ENCODE results near the gene TBC1D14. TPM values are rescaled to one million over a fixed set of nuclear protein-coding genes. Genes with fewer than 3 reads are reported as not detected.
A peak's percentile ranks its signal among the peaks of the same experiment; 100 is the strongest.

Gene TBC1D14
- total RNA-seq, 1 experiment from 2014 or later, result 54.0 TPM

DNA sequence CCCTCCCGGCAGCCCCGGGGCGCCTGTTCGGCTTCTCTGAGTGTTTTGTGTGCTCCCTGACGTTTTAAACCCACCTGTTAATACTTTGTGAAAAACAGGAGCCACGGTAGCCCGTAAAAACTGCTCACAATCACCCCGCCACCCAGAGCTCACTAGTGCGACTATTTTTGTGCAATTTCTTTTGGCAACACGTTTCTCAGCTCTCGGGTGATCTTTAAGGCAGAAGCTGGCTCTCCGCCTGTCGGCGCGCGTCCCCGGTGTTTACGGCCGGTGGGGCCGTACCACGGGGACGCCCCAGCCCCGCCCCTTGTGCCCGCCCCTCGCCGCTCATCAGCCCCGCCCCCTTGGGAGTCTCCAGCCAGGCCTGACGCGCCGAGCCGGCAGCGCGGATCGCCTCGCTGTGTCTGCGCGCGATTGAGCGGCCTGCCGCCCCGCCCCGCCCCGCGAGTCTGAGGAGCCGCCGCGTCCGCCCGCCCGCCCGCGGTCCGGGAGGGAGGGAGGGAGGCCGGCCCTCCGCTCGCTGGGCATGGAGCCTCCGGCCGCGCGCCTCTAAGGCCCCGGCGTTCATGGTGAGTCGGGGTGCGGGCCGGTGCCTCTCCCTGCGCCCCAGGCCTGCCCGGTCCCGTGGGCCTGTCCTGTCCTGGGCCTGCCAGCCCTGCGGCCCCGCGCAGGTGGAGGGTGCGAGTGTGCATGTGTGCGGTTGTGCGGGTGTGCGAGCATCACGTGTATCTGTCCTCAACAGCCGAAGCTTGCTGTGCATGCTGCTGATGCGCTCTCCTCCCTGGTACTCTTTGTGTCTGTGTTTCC lies 77.4 kb downstream of the TBC1D14 start:
- BruUV-seq (replicated peaks), result no TSS peak
- intact Hi-C loops (cut with micrococcal nuclease; ENCODE audit: unreplicated experiment), result loop anchor here (1.0 to 10.0 kb wide), 5 partner anchors 13 to 282 kb away; partner anchors contain the start of genes GRPEL1 and MRFAP1L1
- H3K4me3 ChIP-seq (ENCODE audit: low read depth, low read length), result peak overlapping the region; percentile 91
- peaks cover 30% of the 10 kb centered on the region for H3K4me1 Mint-ChIP-seq (ENCODE audit: low read depth, unreplicated experiment)
- peak overlapping the region; percentile 79 for H3K27ac Mint-ChIP-seq (ENCODE audit: unreplicated experiment)
- ChIA-PET CTCF (interaction anchor here (0.9 to 1.6 kb wide), 5 partner anchors 13 to 70 kb away, joined by 4 to 6 read pairs (median 4); partner anchors contain the start of gene TADA2B), POLR2A (interaction anchor here (1.0 to 1.2 kb wide), 4 partner anchors 29 to 80 kb away, joined by 3 read pairs; partner anchors contain the start of gene TBC1D14)
- no peaks in the 10 kb centered on the region for H3K27me3 Mint-ChIP-seq (ENCODE audit: insufficient read depth, unreplicated experiment)
- TF ChIP-seq, protein P1, sequence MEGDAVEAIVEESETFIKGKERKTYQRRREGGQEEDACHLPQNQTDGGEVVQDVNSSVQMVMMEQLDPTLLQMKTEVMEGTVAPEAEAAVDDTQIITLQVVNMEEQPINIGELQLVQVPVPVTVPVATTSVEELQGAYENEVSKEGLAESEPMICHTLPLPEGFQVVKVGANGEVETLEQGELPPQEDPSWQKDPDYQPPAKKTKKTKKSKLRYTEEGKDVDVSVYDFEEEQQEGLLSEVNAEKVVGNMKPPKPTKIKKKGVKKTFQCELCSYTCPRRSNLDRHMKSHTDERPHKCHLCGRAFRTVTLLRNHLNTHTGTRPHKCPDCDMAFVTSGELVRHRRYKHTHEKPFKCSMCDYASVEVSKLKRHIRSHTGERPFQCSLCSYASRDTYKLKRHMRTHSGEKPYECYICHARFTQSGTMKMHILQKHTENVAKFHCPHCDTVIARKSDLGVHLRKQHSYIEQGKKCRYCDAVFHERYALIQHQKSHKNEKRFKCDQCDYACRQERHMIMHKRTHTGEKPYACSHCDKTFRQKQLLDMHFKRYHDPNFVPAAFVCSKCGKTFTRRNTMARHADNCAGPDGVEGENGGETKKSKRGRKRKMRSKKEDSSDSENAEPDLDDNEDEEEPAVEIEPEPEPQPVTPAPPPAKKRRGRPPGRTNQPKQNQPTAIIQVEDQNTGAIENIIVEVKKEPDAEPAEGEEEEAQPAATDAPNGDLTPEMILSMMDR (IDR thresholded peaks at IDR 0.05; ENCODE audit: insufficient read depth in 1 of 2, low read depth in 1 of 2, low read length in 1 of 2, severe bottlenecking in 1 of 2, unreplicated experiment in 1 of 2), result peak in 1 of 2 experiments; percentile 6
- peak; percentile 92 to 96 for DNase-seq
- peak overlapping the region; percentile 84 for H3K4me3 Mint-ChIP-seq (ENCODE audit: unreplicated experiment)
- no peaks in the 10 kb centered on the region for H3K9me3 ChIP-seq
- no peaks in the 10 kb centered on the region for H3K27me3 ChIP-seq (replicated peaks; ENCODE audit: control insufficient read depth, insufficient read depth, low read length)
- peaks cover 29% of the 10 kb centered on the region for H3K4me1 ChIP-seq
- no peaks in the 10 kb centered on the region for H3K9me3 Mint-ChIP-seq (ENCODE audit: unreplicated experiment)
- H3K36me3 Mint-ChIP-seq (ENCODE audit: insufficient read depth, unreplicated experiment), result peaks cover 31% of the 10 kb centered on the region
- no peaks in the 10 kb centered on the region for H3K36me3 ChIP-seq (ENCODE audit: control insufficient read depth, insufficient read depth, low read length)

DNA sequence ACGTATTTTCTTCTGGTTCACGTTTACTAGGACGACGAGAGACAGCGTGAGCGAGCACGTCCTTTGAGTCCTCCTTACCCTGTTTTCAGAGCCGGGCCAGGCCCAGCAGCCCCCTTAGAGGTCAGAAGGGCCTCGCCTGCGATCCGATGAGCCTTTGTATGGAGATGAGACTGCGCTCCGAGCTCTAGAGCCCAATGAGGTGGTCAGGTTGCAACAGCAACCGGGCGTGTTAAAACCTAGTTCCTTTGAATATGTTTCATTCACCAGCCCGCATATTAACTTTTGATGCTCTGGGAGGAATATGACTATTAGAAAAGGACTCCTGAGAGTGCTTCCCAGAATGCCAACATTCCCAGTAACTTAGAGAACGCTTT lies 77.9 kb downstream of the TBC1D14 start:
- Histone ChIP-seq H3K9me3 (no peaks in the 10 kb centered on the region), H3K4me3 (ENCODE audit: low read depth, low read length) (peak overlapping the region; percentile 91), H3K4me1 (peaks cover 33% of the 10 kb centered on the region), H3K36me3 (ENCODE audit: control insufficient read depth, insufficient read depth, low read length) (no peaks in the 10 kb centered on the region), H3K27me3 (replicated peaks; ENCODE audit: control insufficient read depth, insufficient read depth, low read length) (no peaks in the 10 kb centered on the region)
- H3K27me3 Mint-ChIP-seq (ENCODE audit: insufficient read depth, unreplicated experiment), result no peaks in the 10 kb centered on the region
- ChIA-PET POLR2A (interaction anchor here (1.2 kb wide), 1 partner anchor 28 kb away, joined by 3 read pairs; no protein-coding TSS in a partner anchor), CTCF (interaction anchor here (1.6 kb wide), 1 partner anchor 32 kb away, joined by 4 read pairs; no protein-coding TSS in a partner anchor)
- TSS peak; percentile 19 for BruUV-seq (replicated peaks)
- TF ChIP-seq, protein P1 (IDR thresholded peaks at IDR 0.05; ENCODE audit: insufficient read depth in 1 of 2, low read depth in 1 of 2, low read length in 1 of 2, severe bottlenecking in 1 of 2, unreplicated experiment in 1 of 2), result no peak
- H3K36me3 Mint-ChIP-seq (ENCODE audit: insufficient read depth, unreplicated experiment), result peaks cover 31% of the 10 kb centered on the region
- H3K4me3 Mint-ChIP-seq (ENCODE audit: unreplicated experiment), result peak overlapping the region; percentile 84
- no peaks in the 10 kb centered on the region for H3K9me3 Mint-ChIP-seq (ENCODE audit: unreplicated experiment)
- DNase-seq, result no peak
- H3K4me1 Mint-ChIP-seq (ENCODE audit: low read depth, unreplicated experiment), result peaks cover 33% of the 10 kb centered on the region
- intact Hi-C loops (cut with micrococcal nuclease; ENCODE audit: unreplicated experiment), result loop anchor here (2.0 to 10.0 kb wide), 4 partner anchors 21 to 283 kb away; partner anchors contain the start of genes GRPEL1 and MRFAP1L1
- H3K27ac Mint-ChIP-seq (ENCODE audit: unreplicated experiment), result peak overlapping the region; percentile 79

DNA sequence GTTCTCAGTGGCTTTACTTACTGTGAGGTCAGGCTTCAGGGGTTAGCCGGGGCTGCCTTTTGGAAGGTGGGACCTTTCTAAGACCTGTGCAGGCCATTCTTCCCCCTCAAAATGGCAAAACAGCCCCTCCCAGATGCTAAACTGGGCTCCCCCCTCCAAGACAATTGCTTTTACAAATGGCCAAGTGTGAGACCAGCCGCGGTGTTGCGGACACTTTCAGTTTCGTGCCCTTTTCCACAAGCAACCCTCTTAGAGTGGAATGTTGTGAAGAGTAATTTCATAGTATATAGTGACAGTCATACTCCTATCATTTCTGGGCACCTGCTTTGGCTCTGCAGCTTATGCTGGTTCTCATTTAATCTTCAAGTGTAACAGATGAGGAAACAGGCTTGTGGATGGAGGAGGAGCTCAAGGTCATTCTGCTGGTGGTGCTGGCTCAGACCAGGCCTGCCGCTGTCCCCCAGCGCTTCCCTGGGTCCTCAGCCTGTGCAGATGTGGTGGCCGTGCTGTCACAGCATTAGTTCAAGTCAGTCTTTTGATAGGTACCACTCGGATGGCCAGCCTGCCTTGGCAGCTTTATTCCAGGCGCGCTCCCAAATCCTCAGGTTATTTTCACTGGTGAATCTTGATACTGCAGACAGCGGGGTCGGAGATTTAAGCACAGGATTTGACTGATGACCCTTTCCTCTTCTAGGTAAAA lies 78.5 kb downstream of the TBC1D14 start:
- Histone ChIP-seq H3K9me3 (no peaks in the 10 kb centered on the region), H3K27me3 (replicated peaks; ENCODE audit: control insufficient read depth, insufficient read depth, low read length) (no peaks in the 10 kb centered on the region), H3K4me3 (ENCODE audit: low read depth, low read length) (peak overlapping the region; percentile 91), H3K4me1 (peaks cover 34% of the 10 kb centered on the region), H3K36me3 (ENCODE audit: control insufficient read depth, insufficient read depth, low read length) (no peaks in the 10 kb centered on the region)
- Mint-ChIP-seq H3K36me3 (ENCODE audit: insufficient read depth, unreplicated experiment) (peaks cover 33% of the 10 kb centered on the region), H3K9me3 (ENCODE audit: unreplicated experiment) (no peaks in the 10 kb centered on the region), H3K27ac (ENCODE audit: unreplicated experiment) (peak overlapping the region; percentile 79), H3K4me3 (ENCODE audit: unreplicated experiment) (peak overlapping the region; percentile 84), H3K4me1 (ENCODE audit: low read depth, unreplicated experiment) (peaks cover 36% of the 10 kb centered on the region), H3K27me3 (ENCODE audit: insufficient read depth, unreplicated experiment) (no peaks in the 10 kb centered on the region)
- DNase-seq, result no peak
- intact Hi-C loops (cut with micrococcal nuclease; ENCODE audit: unreplicated experiment), result loop anchor here (10.0 kb wide), 1 partner anchor 283 kb away; the partner anchor contains the start of gene MRFAP1L1
- BruUV-seq (replicated peaks), result no TSS peak
- TF ChIP-seq, protein P1 (IDR thresholded peaks at IDR 0.05; ENCODE audit: insufficient read depth in 1 of 2, low read depth in 1 of 2, low read length in 1 of 2, severe bottlenecking in 1 of 2, unreplicated experiment in 1 of 2), result no peak
- ChIA-PET CTCF (no interaction called here), POLR2A (interaction anchor here (1.2 kb wide), 1 partner anchor 28 kb away, joined by 3 read pairs; no protein-coding TSS in a partner anchor)
